ENCODE measurements around the gene UVRAG. TPM values are rescaled to one million over a fixed set of nuclear protein-coding genes. Genes with fewer than 3 reads are reported as not detected.
"Not testable (repeated sequence)": the region's sequence is repeated elsewhere in the genome, so short reads cannot be mapped to it uniquely, and the experiment has no call there.

The UVRAG gene
- total RNA-seq, 6 donors from 2014 or later, result 23.3 to 72.3 (median 28.5) TPM

DNA sequence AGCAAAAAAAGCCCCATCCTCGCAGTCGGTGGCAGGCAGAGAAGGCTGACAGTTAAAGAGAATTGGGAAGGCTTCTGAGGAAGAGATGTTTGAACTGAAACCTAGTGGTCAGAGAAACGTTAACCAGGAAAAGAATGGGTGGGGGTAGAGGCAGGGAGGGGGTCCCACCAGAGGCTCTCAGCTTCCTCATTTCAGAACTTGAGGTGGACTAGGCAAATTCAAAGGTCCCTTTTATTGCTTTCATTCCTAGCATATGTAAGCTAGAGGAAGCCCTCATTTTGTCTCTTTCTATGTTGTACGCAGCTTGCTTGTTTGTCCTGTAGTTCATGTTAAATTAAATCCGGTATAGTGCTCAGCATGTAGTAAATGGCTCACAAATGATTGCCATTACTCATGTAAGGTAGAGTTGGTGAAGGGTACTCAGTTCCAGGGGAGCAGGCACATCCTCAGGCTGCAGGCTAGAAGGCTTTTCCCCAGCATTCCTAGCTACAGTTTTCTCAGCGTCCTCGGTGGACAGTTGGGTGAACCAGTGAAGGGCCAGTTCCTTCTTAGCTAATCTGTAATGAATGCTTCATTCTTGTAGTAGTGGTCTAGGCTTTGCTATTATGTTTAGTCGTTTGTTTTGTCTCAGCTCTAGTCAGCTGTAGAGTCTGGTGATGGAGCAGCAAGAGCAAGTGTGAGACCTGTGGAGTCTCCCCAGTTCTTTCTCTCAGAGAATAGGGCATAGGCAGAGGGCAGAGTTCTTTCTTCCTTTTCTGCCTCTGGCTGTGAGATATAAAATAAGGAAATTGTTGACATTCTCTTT is 58.6 kb downstream of the UVRAG start:
- 63 to 64% methylated on average over 6 to 8 of the region's 8 CpGs for WGBS, 2 donors
- no peaks in the 10 kb centered on the region for H3K36me3 ChIP-seq
- DNase-seq (no peak), ATAC-seq (ENCODE audit: low FRiP score in 2 of 2) (peak in 1 of 2 donors; percentile 30)
- H3K9me3 ChIP-seq, result no peaks in the 10 kb centered on the region
- no peak overlapping the region for H3K4me3 ChIP-seq
- no peaks in the 10 kb centered on the region for H3K27me3 ChIP-seq
- H3K4me1 ChIP-seq, result peaks cover 4 to 12% (median 7%) of the 10 kb centered on the region in 4 donors
- TF ChIP-seq POLR2AphosphoS5 (IDR thresholded peaks at IDR 0.05) (no peak), POLR2A (IDR thresholded peaks at IDR 0.05) (no peak), EP300 (IDR thresholded peaks at IDR 0.05) (no peak)
- TF ChIP-seq, protein P1, sequence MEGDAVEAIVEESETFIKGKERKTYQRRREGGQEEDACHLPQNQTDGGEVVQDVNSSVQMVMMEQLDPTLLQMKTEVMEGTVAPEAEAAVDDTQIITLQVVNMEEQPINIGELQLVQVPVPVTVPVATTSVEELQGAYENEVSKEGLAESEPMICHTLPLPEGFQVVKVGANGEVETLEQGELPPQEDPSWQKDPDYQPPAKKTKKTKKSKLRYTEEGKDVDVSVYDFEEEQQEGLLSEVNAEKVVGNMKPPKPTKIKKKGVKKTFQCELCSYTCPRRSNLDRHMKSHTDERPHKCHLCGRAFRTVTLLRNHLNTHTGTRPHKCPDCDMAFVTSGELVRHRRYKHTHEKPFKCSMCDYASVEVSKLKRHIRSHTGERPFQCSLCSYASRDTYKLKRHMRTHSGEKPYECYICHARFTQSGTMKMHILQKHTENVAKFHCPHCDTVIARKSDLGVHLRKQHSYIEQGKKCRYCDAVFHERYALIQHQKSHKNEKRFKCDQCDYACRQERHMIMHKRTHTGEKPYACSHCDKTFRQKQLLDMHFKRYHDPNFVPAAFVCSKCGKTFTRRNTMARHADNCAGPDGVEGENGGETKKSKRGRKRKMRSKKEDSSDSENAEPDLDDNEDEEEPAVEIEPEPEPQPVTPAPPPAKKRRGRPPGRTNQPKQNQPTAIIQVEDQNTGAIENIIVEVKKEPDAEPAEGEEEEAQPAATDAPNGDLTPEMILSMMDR (IDR thresholded peaks at IDR 0.05), result no peak
- no peak overlapping the region for H3K27ac ChIP-seq

DNA sequence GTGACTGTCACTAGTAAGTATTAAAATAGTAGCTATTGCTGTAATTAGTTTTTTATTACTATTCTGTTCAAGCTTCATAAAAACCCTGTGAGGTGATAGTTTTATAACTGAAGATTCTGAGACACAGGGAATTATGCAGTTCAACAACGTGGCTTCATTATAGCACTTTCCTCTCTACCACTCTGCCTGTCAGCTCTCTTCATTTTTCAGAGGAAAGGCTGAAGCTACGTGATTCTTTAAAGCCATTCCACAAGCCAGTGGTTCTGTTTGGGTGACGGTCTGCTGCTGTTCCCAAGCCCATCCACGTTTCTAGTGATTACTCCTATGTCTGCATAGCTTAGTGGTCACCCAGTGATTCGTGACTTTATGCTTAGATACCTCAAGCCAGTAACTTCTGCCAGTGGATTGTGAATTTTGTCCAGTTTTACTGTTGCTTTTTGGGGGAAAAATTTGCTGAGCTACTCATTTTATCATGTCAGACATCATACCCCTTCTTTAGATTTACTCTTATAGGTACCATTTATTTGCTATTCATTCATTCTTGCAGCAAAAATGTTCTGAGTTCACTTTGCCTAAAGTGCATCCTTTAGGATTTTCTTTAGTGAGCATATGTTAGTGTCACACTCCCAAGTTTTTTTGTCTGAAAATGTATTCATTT is 59.8 kb downstream of the UVRAG start:
- Histone ChIP-seq H3K27me3 (no peaks in the 10 kb centered on the region), H3K36me3 (peaks cover 0 to under 1% (median 0%) of the 10 kb centered on the region in 4 donors), H3K9me3 (no peaks in the 10 kb centered on the region), H3K4me1 (peaks cover 0 to 7% (median 2%) of the 10 kb centered on the region in 4 donors), H3K27ac (no peak overlapping the region), H3K4me3 (no peak overlapping the region)
- no peak for TF ChIP-seq POLR2AphosphoS5 (IDR thresholded peaks at IDR 0.05)
- TF ChIP-seq EP300 (IDR thresholded peaks at IDR 0.05), result no peak
- no peak for TF ChIP-seq POLR2A (IDR thresholded peaks at IDR 0.05)
- TF ChIP-seq, protein P1 (IDR thresholded peaks at IDR 0.05), result no peak
- DNase-seq (no peak), ATAC-seq (ENCODE audit: low FRiP score in 2 of 2) (no peak)
- WGBS, 2 donors, result 71 to 79% methylated on average over 5 of the region's 5 CpGs

DNA sequence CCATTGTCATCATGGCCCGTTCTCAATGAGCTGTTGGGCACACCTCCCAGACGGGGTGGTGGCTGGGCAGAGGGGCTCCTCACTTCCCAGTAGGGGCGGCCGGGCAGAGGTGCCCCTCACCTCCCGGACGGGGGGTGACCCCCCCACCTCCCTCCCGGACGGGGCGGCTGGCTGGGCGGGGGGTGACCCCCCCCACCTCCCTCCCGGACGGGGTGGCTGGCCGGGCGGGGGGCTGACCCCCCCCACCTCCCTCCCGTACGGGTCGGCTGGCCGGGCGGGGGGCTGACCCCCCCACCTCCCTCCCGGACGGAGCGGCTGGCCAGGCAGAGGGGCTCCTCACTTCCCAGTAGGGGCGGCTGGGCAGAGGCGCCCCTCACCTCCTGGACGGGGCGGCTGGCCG is 62.3 kb downstream of the UVRAG start:
- DNase-seq, result peak in 1 of 2 donors; percentile 54
- not testable (repeated sequence) for H3K27me3 ChIP-seq

DNA sequence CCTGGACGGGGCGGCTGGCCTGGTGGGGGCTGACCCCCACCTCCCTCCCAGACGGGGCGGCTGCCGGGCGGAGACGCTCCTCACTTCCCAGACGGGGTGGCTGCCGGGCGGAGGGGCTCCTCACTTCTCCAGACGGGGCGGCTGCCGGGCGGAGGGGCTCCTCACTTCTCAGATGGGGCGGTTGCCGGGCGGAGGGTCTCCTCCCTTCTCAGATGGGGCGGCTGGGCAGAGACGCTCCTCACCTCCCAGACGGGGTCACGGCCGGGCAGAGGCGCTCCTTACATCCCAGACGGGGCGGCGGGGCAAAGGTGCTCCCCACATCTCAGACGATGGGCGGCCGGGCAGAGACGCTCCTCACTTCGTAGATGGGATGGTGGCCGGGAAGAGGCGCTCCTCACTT is 62.9 kb downstream of the UVRAG start:
- not testable (repeated sequence) for H3K27me3 ChIP-seq; ATAC-seq (ENCODE audit: low FRiP score in 2 of 2); H3K4me3 ChIP-seq; H3K4me1 ChIP-seq; H3K9me3 ChIP-seq; H3K27ac ChIP-seq
- H3K36me3 ChIP-seq, result peaks cover 0 to 14% (median 0%) of the 10 kb centered on the region in 4 donors
- WGBS, 2 donors, result 93% methylated on average over 9 of the region's 33 CpGs; no CpG with 5 or more reads in 1 of the 2 donors
- DNase-seq, result peak in 1 of 2 donors; percentile 73

More for the DNA sequence above, 62.3 kb downstream of the UVRAG start:
- H3K9me3 ChIP-seq; ATAC-seq (ENCODE audit: low FRiP score in 2 of 2); H3K4me3 ChIP-seq; H3K27ac ChIP-seq; H3K4me1 ChIP-seq: not testable (repeated sequence)
- H3K36me3 ChIP-seq, result peaks cover 0 to 12% (median 0%) of the 10 kb centered on the region in 4 donors
- 60 to 78% methylated on average over 1 to 4 of the region's 27 CpGs for WGBS, 2 donors

DNA sequence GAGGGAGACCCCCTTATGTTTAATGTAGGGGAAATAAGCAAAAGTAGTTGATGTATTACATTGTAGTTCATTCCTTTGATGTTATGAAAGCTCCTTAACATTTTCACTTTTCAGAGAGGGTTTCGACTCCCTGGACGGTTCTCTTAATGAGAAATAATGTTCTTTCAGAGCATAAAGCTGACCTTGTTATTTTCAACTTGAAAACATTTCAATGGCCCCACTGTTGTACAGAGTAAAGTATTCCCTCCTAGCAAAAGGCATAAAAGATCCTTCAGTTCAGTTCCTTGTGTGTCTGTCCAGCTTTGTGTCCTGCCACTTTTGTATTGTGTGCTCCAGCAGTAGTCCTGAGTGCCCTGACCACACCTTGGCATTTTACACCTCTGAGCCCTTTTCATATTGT is 63.9 kb downstream of the UVRAG start:
- no peak for TF ChIP-seq EP300 (IDR thresholded peaks at IDR 0.05)
- no peak for TF ChIP-seq POLR2AphosphoS5 (IDR thresholded peaks at IDR 0.05)
- TF ChIP-seq, protein P1 (IDR thresholded peaks at IDR 0.05), result no peak
- TF ChIP-seq POLR2A (IDR thresholded peaks at IDR 0.05), result no peak
- H3K9me3 ChIP-seq, result no peaks in the 10 kb centered on the region
- no peak overlapping the region for H3K27ac ChIP-seq
- peaks cover 0 to 1% (median 0%) of the 10 kb centered on the region in 4 donors for H3K4me1 ChIP-seq
- no peaks in the 10 kb centered on the region for H3K27me3 ChIP-seq
- no peak overlapping the region for H3K4me3 ChIP-seq
- DNase-seq (no peak), ATAC-seq (ENCODE audit: low FRiP score in 2 of 2) (no peak)
- peaks cover 0 to 14% (median 0%) of the 10 kb centered on the region in 4 donors for H3K36me3 ChIP-seq
- WGBS, 2 donors, result 88 to 91% methylated on average over 2 of the region's 2 CpGs

All from upper lobe of left lung (tissue), 6 donors.